ENCODE results near the gene CAMTA1. TPM values are rescaled to one million over a fixed set of nuclear protein-coding genes. Genes with fewer than 3 reads are reported as not detected.

The CAMTA1 gene
- total RNA-seq, 2 experiments from 2014 or later = 43.9 to 73.3 TPM

DNA sequence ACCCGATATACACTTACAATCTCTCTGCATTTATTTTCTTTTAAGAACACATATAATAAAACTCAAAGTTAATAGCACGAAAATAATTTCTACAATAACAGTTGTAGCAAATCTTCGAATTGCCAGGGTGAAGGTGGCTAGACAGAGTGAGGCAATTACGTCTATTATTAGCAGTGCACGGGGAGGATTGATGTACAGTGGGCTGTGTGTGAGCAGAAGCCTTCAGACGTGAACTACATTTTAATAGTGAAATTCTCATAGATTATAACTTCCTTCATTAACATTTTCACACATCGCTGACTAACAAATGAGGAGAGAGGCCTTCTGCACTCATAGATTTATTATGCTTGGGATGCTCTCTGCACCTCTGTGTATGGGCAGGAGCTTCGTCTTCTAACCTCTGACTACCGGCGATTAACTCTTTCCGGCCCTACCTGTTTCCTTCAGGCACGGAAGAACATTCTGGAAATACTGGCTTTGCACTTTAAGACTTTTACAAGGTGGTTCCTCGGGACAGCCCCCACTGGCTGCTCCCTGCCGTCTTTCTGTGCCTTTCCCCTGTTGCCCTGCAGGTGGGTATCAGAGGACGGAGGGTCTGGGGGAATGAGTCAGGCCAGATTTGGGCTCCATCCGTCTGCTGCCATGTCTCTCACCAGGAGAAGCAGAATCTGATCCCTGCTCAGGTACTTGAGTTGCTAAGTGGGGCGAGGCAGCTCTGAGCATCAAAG lies 200.5 kb downstream of the CAMTA1 start:
- no peak overlapping the region for H3K4me2 ChIP-seq (ENCODE audit: low read length)
- no peak overlapping the region for H2AFZ ChIP-seq (ENCODE audit: low read length)
- no peaks in the 10 kb centered on the region for H3K79me2 ChIP-seq (ENCODE audit: insufficient read depth, low read depth, low read length)
- ChIA-PET POLR2A (no interaction called here), CTCF (ENCODE audit: unreplicated experiment) (no interaction called here)
- intact Hi-C loops (cut with micrococcal nuclease; ENCODE audit: unreplicated experiment) = no loop called here
- no peak overlapping the region for H3K4me3 ChIP-seq (ENCODE audit: low read depth, low read length, poor library complexity, severe bottlenecking)
- no peaks in the 10 kb centered on the region for H3K4me1 ChIP-seq (ENCODE audit: insufficient read depth, low read length, poor library complexity, severe bottlenecking)
- no peaks in the 10 kb centered on the region for H4K20me1 ChIP-seq (ENCODE audit: insufficient read depth, low read length)
- H3K27ac ChIP-seq (ENCODE audit: low read depth, low read length, poor library complexity, severe bottlenecking) = no peak overlapping the region
- DNase-seq (ENCODE audit: low spot score) = no peak
- TF ChIP-seq EZH2phosphoT487 (IDR thresholded peaks at IDR 0.05; ENCODE audit: borderline replicate concordance, low read depth, low read length) (no peak), CTCF (conservative IDR thresholded peaks at IDR 0.05; ENCODE audit: low read length) (no peak)
- no TSS peak for BruUV-seq (replicated peaks)
- no peaks in the 10 kb centered on the region for H3K36me3 ChIP-seq (ENCODE audit: insufficient read depth, low read length)
- H3K9me3 ChIP-seq (ENCODE audit: low read length) = no peaks in the 10 kb centered on the region
- no peaks in the 10 kb centered on the region for H3K9me2 ChIP-seq (ENCODE audit: insufficient read depth, low read length)

- BruUV-seq (replicated peaks) = no TSS peak
- no peak overlapping the region for H3K4me3 ChIP-seq (ENCODE audit: low read depth, low read length, poor library complexity, severe bottlenecking)
- no peaks in the 10 kb centered on the region for H3K4me1 ChIP-seq (ENCODE audit: insufficient read depth, low read length, poor library complexity, severe bottlenecking)
- no peaks in the 10 kb centered on the region for H3K79me2 ChIP-seq (ENCODE audit: insufficient read depth, low read depth, low read length)
- H3K36me3 ChIP-seq (ENCODE audit: insufficient read depth, low read length) = no peaks in the 10 kb centered on the region
- ChIA-PET CTCF (ENCODE audit: unreplicated experiment) (no interaction called here), POLR2A (no interaction called here)
- TF ChIP-seq CTCF (conservative IDR thresholded peaks at IDR 0.05; ENCODE audit: low read length) = no peak
- TF ChIP-seq EZH2phosphoT487 (IDR thresholded peaks at IDR 0.05; ENCODE audit: borderline replicate concordance, low read depth, low read length) = no peak
- no peaks in the 10 kb centered on the region for H4K20me1 ChIP-seq (ENCODE audit: insufficient read depth, low read length)
- H3K4me2 ChIP-seq (ENCODE audit: low read length) = no peak overlapping the region
- no peaks in the 10 kb centered on the region for H3K9me3 ChIP-seq (ENCODE audit: low read length)
- no peak overlapping the region for H2AFZ ChIP-seq (ENCODE audit: low read length)
- H3K27ac ChIP-seq (ENCODE audit: low read depth, low read length, poor library complexity, severe bottlenecking) = no peak overlapping the region
- no peak for DNase-seq (ENCODE audit: low spot score)
- H3K9me2 ChIP-seq (ENCODE audit: insufficient read depth, low read length) = no peaks in the 10 kb centered on the region
- intact Hi-C loops (cut with micrococcal nuclease; ENCODE audit: unreplicated experiment) = no loop called here
Measured at GRCh38 chr1:6986281-6986680, 201.0 kb downstream of the CAMTA1 start.

- Histone ChIP-seq H3K4me2 (ENCODE audit: low read length) (no peak overlapping the region), H3K36me3 (ENCODE audit: insufficient read depth, low read length) (no peaks in the 10 kb centered on the region), H3K79me2 (ENCODE audit: insufficient read depth, low read depth, low read length) (no peaks in the 10 kb centered on the region), H3K9me3 (ENCODE audit: low read length) (no peaks in the 10 kb centered on the region), H3K4me1 (ENCODE audit: insufficient read depth, low read length, poor library complexity, severe bottlenecking) (no peaks in the 10 kb centered on the region), H3K27ac (ENCODE audit: low read depth, low read length, poor library complexity, severe bottlenecking) (no peak overlapping the region), H3K4me3 (ENCODE audit: low read depth, low read length, poor library complexity, severe bottlenecking) (no peak overlapping the region), H3K9me2 (ENCODE audit: insufficient read depth, low read length) (no peaks in the 10 kb centered on the region), H2AFZ (ENCODE audit: low read length) (no peak overlapping the region), H4K20me1 (ENCODE audit: insufficient read depth, low read length) (no peaks in the 10 kb centered on the region)
- ChIA-PET POLR2A (no interaction called here), CTCF (ENCODE audit: unreplicated experiment) (no interaction called here)
- no peak for DNase-seq (ENCODE audit: low spot score)
- BruUV-seq (replicated peaks) = no TSS peak
- TF ChIP-seq EZH2phosphoT487 (IDR thresholded peaks at IDR 0.05; ENCODE audit: borderline replicate concordance, low read depth, low read length) = no peak
- TF ChIP-seq CTCF (conservative IDR thresholded peaks at IDR 0.05; ENCODE audit: low read length) = no peak
- intact Hi-C loops (cut with micrococcal nuclease; ENCODE audit: unreplicated experiment) = no loop called here
Measured at GRCh38 chr1:6987940-6988339, 202.7 kb downstream of the CAMTA1 start.
